Measurements from ENCODE around the gene ONECUT3.
"Not testable (repeated sequence)": the region's sequence is repeated elsewhere in the genome, so short reads cannot be mapped to it uniquely, and the experiment has no call there.

The ONECUT3 gene

GRCh38 chr19:1756705-1757465 lies 3.6 kb downstream of the ONECUT3 start:
- no peak for DNase-seq

GRCh38 chr19:1757468-1758230 lies 4.3 kb downstream of the ONECUT3 start:
- DNase-seq = no peak

- DNase-seq = no peak
Measured at GRCh38 chr19:1758231-1758577, 4.9 kb downstream of the ONECUT3 start.

GRCh38 chr19:1758959-1759903 lies 5.9 kb downstream of the ONECUT3 start:
- DNase-seq = no peak

DNA sequence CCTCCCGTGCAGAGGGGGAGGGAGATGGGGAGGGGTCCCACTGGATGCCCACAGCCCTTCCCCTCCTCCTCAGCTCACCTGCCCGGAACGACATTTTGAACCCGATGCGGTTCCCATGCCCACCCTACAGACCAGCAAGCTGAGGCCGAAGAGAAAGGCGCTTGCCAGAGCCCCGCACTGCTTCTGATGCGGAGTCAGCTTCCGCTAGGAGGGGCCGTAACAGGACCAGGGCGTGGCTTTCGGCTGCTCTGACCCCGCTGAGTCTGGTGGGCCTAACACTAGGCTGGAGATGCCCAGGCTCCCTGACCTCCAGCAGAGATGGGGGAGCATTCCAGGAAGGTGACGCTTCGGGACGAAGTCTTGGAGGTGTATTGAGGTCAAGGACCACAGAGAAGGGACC lies 6.7 kb downstream of the ONECUT3 start:
- no peak for DNase-seq

DNA sequence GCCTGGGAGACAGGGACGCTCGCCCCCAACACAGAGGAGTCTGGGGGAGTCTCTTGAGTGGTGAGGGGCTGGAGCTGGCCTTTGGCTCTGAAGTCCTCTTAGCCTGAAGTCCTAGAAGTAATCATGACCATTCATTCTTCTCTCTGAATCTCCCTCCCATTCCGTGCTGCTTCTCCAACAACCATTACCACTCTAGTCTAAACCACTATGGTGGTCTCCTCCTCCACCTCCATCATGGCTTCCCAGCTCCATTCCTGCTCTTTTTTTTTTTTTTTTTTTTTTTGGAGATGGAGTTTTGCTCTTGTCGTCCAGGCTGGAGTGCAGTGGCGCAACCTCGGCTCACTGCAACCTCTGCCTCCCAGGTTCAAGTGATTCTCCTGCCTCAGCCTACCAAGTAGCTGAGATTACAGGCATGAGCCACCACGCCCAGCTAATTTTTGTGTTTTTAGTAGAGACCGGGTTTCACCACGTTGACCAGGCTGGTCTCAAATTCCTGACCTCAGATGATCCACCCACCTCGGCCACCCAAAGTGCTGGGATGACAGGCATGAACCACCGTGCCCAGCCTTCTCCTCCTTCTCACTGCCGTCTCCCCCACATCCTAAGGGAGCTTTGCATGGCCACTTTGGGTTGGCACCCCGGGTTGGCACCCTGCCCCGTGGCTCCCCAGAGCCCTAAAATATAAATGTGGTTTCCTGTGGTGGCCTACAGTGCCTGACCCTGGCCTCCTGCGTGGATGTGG lies 7.7 kb downstream of the ONECUT3 start:
- DNase-seq = not testable (repeated sequence)

DNA sequence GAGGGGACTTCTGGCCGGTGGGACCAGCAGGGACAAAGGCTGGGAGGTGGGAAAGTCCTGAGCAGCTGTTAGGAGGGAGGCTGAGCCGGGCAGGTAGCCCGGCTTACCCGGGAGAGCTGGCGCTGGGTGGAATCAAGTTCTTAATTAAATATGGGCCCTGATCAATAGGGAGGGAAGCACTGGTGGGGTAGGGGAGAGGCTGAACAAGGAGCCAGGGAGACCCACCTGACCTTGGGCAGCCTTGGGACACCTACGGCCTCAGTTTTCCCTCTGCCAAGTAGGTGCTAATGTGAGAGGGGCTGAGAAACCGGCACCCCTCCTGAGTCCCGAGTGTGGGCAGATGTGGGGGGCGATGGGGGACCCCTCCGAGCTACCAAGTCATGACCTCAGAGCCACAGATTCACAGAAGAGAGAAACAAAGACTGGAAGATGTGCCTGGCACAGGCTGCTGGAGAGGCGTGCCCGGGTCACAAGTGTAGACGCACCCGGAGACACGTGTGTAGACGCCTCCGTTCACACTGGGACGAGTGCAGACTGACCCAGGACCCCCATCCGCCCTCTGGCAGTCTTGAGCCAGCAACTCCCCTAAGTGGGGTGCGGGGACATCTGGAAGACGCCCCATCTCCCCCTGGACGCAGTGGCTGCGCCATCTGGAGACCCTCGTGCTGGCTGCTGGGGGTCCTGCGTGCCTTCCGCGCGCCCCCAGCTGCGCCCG lies 8.4 kb downstream of the ONECUT3 start:
- DNase-seq = no peak

DNA sequence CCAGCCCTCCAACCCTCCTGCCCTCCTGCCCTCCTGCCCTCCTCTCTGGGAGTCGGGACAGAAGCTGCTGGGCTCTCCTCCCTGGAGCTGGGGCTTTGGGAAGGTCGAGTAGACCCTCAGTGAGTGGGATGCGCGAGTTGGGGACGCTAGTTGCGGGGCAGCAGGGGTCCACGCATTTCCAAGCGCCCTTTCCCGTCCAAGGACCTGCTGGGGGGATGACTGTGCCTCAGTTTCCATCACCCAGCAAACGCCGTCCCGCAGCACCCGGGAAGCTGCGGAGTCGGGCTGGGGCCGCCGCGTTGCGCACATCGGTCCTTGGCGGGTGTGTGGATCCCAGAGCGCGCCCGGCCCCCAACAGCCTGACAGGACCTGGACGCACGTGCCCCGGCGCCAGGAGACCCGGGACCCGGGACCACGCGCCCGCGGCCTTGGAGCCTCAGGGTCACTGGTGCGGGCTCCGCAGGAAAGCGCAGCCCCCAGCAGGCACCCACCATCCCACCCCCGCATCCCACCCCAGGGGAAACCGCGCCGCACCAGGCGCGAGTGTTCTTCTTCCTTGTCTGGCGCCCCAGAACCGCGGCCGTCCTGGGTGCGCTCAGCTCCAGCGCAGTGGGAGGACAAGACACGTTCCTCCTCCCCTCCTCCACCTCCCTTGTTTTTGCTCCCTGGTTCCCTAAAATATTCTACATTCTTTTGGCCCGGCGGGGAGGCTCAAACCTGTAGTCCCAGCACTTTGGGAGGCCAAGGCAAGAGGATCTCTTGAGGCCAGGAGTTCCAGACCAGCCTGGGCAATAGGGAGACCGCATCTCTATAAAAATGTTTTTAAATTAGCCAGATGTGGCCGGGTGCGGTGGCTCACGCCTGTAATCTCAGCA lies 9.2 kb downstream of the ONECUT3 start:
- DNase-seq = no peak

DNA sequence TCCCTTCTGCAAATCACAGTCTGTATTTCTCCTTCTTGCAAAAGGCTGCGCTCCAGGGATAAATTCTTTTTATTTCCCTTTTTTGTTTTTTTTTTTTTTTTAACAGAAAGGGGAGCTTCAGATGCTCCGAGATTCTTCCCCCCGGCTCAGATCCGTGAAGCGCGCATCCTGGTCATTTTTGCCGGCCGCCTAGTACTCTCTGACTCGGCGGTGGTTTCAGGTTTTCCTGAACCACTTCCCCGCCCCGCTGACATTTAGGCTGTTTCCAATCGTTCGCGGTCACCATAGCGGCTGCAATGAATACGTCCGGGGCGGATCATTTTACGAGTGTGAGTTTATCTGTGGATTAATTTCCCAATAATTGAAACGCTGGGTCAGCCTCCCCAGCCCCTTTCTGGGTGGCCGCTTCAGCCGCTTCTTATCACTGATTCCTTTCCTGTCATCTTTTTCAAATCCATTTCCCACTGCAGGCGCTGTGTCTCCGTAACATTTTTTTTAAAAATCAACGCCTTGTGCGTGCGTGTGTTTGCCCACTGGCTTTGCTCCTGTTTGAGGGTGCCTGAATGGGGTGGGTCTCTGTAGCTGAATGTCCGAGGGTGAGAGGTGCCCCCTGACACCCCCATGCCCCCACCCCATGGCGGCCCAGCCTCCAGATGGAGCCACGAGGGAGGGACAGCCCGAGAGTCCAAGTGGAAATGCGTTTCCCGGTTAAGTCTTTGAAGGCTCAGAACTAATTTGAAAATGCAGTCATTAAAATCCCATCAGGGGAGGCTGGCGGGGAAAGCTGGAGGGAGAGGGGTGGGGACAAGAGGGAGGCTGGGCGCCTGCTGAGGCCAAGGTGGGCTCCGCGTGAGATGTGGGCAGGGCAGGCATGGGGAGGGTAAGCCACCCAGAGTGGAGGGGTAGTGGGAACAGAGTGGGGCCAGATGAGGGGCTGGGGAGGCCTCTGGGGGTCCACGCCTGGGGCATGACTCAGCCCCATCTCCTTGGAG lies 10.6 kb downstream of the ONECUT3 start:
- no peak for DNase-seq

GRCh38 chr19:1764729-1765128 lies 11.4 kb downstream of the ONECUT3 start:
- no peak for DNase-seq

GRCh38 chr19:1765232-1765903 lies 12.1 kb downstream of the ONECUT3 start:
- no peak for DNase-seq

GRCh38 chr19:1765904-1766799 lies 12.8 kb downstream of the ONECUT3 start:
- DNase-seq = no peak

DNA sequence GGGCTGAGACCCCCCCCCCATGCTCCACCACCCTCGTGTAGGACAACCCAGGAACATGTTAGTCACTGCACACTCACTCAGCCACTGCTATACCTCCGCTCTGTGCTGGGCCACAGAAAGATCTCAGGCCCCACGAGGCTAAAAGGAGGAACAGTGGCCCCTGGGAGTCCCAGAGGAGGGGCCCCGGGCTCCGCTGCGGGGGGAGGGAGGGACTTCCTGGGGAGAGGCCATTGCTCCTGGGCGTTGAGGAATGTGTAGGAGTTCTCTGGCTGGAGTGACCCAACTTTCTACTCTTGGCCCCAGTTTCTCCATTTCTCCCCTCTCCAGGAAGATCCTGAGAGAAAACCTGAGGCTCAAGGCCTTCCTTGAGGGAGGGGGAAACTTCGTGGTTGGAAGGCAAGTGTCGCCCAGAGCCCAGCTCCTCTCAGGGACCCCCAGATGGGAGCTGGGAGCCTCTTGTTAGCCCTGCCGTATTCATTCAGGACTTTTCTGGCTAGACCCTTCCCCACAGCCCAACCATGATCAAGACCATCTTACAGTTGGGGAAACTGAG lies 13.6 kb downstream of the ONECUT3 start:
- no peak for DNase-seq

DNA sequence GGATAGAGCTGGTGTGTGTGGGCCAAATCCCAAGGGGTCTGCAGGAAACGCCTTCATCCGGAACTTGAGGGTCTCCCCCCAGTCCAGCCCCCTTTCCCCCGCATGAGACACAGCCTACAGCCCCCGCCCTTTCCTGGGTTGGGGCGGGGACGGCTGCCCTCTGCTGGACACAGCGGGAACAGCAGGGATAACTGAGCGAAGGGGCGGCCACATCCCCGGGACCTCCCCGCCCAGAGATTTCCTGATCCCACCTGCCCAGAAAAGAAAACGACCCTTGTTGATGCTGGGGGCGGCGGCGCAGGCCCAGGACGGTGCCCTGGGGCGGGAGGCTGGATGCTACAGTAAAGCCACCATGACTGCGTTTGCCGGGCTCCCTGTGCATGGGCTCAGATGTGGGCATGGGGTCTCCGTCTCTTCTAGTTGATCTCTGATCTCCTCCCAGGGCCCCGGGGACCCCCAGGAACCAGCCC lies 14.2 kb downstream of the ONECUT3 start:
- DNase-seq = peak; percentile 36

GRCh38 chr19:1768248-1768647 lies 14.9 kb downstream of the ONECUT3 start:
- DNase-seq = no peak

- DNase-seq = no peak
Measured at GRCh38 chr19:1768918-1769644, 15.8 kb downstream of the ONECUT3 start.

DNA sequence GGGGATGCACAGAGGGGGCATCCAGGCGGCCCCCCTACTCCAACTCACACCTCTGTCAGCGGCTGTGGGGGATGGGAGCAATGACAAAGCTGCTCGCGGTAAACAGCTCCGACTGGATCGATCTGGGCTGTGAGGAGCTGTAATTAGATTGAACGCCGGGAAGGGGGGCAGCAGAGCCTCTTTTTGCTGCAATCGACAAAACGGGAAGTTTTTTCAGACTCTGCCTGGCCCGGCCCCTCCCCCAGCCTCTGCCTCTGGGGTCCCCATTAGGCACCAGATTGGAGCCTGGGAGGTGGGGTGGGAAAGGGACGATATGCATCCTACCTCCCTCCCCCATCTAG lies 16.3 kb downstream of the ONECUT3 start:
- no peak for DNase-seq

All from central memory CD4-positive, alpha-beta T cell (primary cell).